Tibial nerve (tissue), 4 donors: Measurements from ENCODE around the gene GSTP1. TPM values are rescaled to one million over a fixed set of nuclear protein-coding genes. Genes with fewer than 3 reads are reported as not detected.
"Not testable (repeated sequence)": the region's sequence is repeated elsewhere in the genome, so short reads cannot be mapped to it uniquely, and the experiment has no call there.

Experiments
- DNase-seq, 2 donors: peaks; one replicate each; pipeline ENCODE4 v3.0.0-alpha.2; 2019; ENCODE audit warnings: low spot score in 2 of 2
- H3K27ac ChIP-seq, 4 donors: fragments of 200-600 bp; sonication (generic) in 3 of 4; one replicate each; pipeline ENCODE4 v1.5.1; 2017 to 2019; ENCODE audit warnings: mild to moderate bottlenecking in 1 of 4
- H3K27me3 ChIP-seq, 2 donors: fragments of 200-600 bp; sonication (generic) in 1 of 2; one replicate each; pipeline versions ENCODE4 v1.5.1 to v1.6.0; 2017 to 2019
- H3K36me3 ChIP-seq, 3 donors: fragments of 200-600 bp; sonication (generic); one replicate each; pipeline ENCODE4 v1.5.1; 2018 to 2019
- H3K4me1 ChIP-seq, 4 donors: fragments of 200-600 bp; sonication (generic) in 3 of 4; one replicate each; pipeline ENCODE4 v1.5.1; 2017 to 2019
- H3K4me3 ChIP-seq, 4 donors: fragments of 200-600 bp; sonication (generic) in 3 of 4; one replicate each; pipeline ENCODE4 v1.5.1; 2017 to 2019; ENCODE audit warnings: mild to moderate bottlenecking in 1 of 4, moderate library complexity in 1 of 4
- H3K9me3 ChIP-seq, 4 donors: fragments of 200-600 bp; sonication (generic) in 3 of 4; one replicate each; pipeline ENCODE4 v1.5.1; 2017 to 2019
- CTCF ChIP-seq, 5 experiments: fragments of 200-600 bp in 3 of 5; fragments of 450-650 bp in 2 of 5; sonication (generic) in 3 of 5; IDR thresholded peaks; one replicate each; pipeline ENCODE4 v1.5.1; 2016 to 2019; ENCODE audit warnings: antibody characterized with exemption in 5 of 5, mild to moderate bottlenecking in 3 of 5, moderate library complexity in 2 of 5
- EP300 ChIP-seq, 2 donors: sonication (generic); formaldehyde crosslinking; IDR thresholded peaks; one replicate each; pipeline ENCODE4 v1.6.1; 2017; ENCODE audit warnings: antibody characterized with exemption in 2 of 2, mild to moderate bottlenecking in 1 of 2
- POLR2A ChIP-seq, 2 donors: fragments of 450-650 bp; IDR thresholded peaks; one replicate each; pipeline ENCODE4 v1.6.1; 2017; ENCODE audit warnings: antibody characterized with exemption in 2 of 2, mild to moderate bottlenecking in 2 of 2, moderate library complexity in 2 of 2
- WGBS, 2 donors: methylation state at CpG; one replicate each; pipeline ENCODE4 v1.1.5; 2018; 5-methylcytosine and 5-hydroxymethylcytosine counted together
- total RNA-seq, 4 donors: library from RNA; depleted of rRNA; stranded (reverse); fragments of >200 nt; gene quantifications; one replicate each; pipeline ENCODE4 v1.1.0, GENCODE V29; 2016

Gene GSTP1
- total RNA-seq, 4 donors from 2014 or later, result 631 to 1,055 (median 774) TPM

DNA sequence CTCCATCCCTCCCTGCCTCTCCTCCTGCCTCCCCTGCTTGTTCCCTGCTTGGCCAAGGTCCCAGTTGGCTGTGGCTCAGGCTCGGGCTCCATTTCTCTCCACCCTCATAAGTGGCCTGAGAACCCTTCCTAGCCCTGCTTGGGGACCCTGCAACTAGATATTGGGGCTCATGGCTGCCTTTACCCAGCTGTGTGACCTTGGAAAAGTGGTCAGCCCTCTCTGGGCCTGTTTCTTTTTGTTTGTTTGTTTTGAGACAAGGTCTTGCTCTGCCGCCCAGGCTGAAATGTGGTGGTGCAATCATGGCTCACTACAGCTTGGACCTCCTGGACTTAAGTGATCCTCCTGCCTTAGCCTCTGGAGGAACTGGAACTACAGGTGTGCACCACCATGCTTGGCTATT is 40.0 kb upstream of the GSTP1 start:
- 49 to 55% methylated on average over 2 of the region's 2 CpGs for WGBS, 2 donors
- no peaks in the 10 kb centered on the region for H3K9me3 ChIP-seq
- no peaks in the 10 kb centered on the region for H3K36me3 ChIP-seq
- no peaks in the 10 kb centered on the region for H3K27me3 ChIP-seq
- DNase-seq, result no peak
- H3K27ac ChIP-seq, result peak overlapping the region in 1 of 4 donors; percentile 46
- H3K4me3 ChIP-seq, result no peak overlapping the region
- no peak for TF ChIP-seq POLR2A (IDR thresholded peaks at IDR 0.05)
- H3K4me1 ChIP-seq, result peaks cover 0 to 10% (median 3%) of the 10 kb centered on the region in 4 donors

- Histone ChIP-seq H3K27ac (peak overlapping the region in 2 of 4 donors; percentile 52 to 70), H3K9me3 (no peaks in the 10 kb centered on the region), H3K27me3 (no peaks in the 10 kb centered on the region), H3K4me1 (peaks cover 0 to 10% (median 3%) of the 10 kb centered on the region in 4 donors), H3K4me3 (no peak overlapping the region), H3K36me3 (no peaks in the 10 kb centered on the region)
- TF ChIP-seq EP300 (IDR thresholded peaks at IDR 0.05), result no peak
- TF ChIP-seq CTCF (IDR thresholded peaks at IDR 0.05), result no peak
- no peak for TF ChIP-seq POLR2A (IDR thresholded peaks at IDR 0.05)
- 44 to 48% methylated on average over 10 of the region's 10 CpGs for WGBS, 2 donors
- no peak for DNase-seq
Measured at GRCh38 chr11:67544616-67545242, 38.9 kb upstream of the GSTP1 start.

DNA sequence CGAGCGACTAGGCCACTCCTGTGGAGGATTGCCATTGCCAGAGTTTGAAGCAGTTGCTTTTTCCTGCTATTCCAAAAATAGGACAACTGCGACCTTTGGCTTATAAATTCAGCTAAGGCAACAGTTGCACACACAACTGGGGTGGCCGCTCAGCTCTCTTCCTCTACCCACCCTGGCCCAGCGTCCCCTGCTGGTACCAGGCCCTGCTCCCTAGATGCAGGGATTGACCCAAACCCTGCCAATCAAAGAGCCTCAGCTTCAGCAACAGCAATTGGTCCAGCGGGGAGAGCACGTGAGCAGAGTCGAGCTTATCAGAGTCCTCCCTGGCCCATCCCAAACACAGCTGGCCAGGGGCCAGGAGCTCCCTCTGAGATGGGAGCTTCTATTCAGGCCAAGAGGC is 38.3 kb upstream of the GSTP1 start:
- Histone ChIP-seq H3K4me1 (peaks cover 0 to 10% (median 3%) of the 10 kb centered on the region in 4 donors), H3K36me3 (no peaks in the 10 kb centered on the region), H3K4me3 (no peak overlapping the region), H3K27ac (peak overlapping the region in 2 of 4 donors; percentile 25 to 70), H3K9me3 (no peaks in the 10 kb centered on the region), H3K27me3 (no peaks in the 10 kb centered on the region)
- WGBS, 2 donors, result 18 to 51% methylated on average over 8 of the region's 8 CpGs
- DNase-seq, result no peak
- no peak for TF ChIP-seq CTCF (IDR thresholded peaks at IDR 0.05)

GRCh38 chr11:67548112-67548511 is 35.5 kb upstream of the GSTP1 start:
- not testable (repeated sequence) for DNase-seq, H3K9me3 ChIP-seq, H3K4me1 ChIP-seq, H3K27ac ChIP-seq, H3K4me3 ChIP-seq, H3K27me3 ChIP-seq, H3K36me3 ChIP-seq
- 92 to 93% methylated on average over 4 of the region's 4 CpGs for WGBS, 2 donors

DNA sequence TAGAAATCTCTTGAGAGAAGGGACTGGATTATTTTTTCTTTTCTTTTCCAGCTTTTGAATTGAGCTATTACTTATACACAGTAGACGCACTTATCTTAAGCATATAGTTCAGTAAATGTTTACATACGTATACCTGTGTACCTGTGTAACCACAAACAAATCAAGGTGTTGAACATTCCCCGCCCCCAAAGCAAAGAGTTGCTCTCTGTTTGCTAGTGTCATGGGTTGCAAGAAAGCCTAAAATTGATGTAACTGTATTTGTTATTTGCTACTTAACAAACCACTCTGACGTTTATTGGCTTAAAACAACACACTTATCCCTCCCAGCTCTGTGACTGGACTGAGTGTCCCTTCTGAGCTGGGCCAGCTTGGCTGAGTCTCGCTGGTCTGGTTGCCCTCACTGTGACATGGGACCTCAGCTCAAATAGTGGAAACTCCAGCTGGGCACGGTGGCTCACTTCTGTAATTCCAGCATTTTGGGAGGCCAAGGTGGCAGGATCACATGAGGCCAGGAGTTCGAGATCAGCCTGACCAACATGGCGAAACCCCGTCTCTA is 35.0 kb upstream of the GSTP1 start:
- Histone ChIP-seq H3K4me3 (no peak overlapping the region), H3K4me1 (peaks cover 0 to 10% (median 3%) of the 10 kb centered on the region in 4 donors), H3K36me3 (no peaks in the 10 kb centered on the region), H3K27me3 (no peaks in the 10 kb centered on the region), H3K9me3 (no peaks in the 10 kb centered on the region), H3K27ac (no peak overlapping the region)
- no peak for DNase-seq
- 86 to 91% methylated on average over 9 of the region's 9 CpGs for WGBS, 2 donors
- TF ChIP-seq POLR2A (IDR thresholded peaks at IDR 0.05) (no peak), EP300 (IDR thresholded peaks at IDR 0.05) (no peak), CTCF (IDR thresholded peaks at IDR 0.05) (no peak)

DNA sequence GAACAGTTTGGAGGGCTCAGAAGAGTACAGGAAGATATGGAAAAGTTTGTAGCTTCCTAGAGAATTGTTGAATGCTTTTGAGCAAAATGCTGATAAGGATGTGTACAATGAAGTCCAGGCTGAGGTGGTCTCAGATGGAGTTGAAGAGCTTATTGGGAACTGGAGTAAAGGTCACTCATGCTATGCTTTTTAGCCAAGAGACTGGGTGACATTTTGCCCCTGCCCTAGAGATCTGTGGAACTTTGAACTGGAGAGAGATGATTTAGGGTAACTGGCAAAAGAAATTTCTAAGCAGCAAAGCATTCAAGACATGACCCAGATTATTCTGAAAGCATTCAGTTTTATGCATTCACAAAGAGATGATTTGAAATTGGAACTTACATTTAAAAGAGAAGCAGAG is 32.5 kb upstream of the GSTP1 start:
- Histone ChIP-seq H3K36me3 (no peaks in the 10 kb centered on the region), H3K4me1 (no peaks in the 10 kb centered on the region), H3K4me3 (no peak overlapping the region), H3K27me3 (no peaks in the 10 kb centered on the region), H3K27ac (no peak overlapping the region), H3K9me3 (no peaks in the 10 kb centered on the region)
- DNase-seq, result no peak
- TF ChIP-seq EP300 (IDR thresholded peaks at IDR 0.05), result no peak
- no peak for TF ChIP-seq CTCF (IDR thresholded peaks at IDR 0.05)
- no peak for TF ChIP-seq POLR2A (IDR thresholded peaks at IDR 0.05)

DNA sequence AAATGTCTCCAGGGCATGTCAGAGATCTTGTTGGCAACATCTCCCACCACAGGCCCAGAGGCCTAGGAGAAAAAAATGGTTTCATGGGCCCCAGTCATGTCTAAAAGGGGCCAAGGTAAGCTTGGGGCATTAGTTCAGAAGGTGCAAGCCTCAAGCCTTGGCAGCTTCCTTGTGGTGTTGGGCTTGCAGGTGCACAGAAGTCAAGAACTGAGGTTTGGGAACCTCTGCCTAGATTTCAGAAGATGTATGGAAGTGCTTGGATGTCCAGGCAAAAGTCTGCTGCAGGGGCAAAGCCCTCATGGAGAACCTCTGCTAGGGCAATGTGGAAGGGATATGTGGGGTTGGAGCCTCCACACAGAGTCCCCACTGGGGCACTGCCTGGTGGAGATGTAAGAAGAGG is 31.9 kb upstream of the GSTP1 start:
- not testable (repeated sequence) for H3K27ac ChIP-seq, H3K27me3 ChIP-seq, H3K36me3 ChIP-seq, DNase-seq, H3K9me3 ChIP-seq, H3K4me3 ChIP-seq, H3K4me1 ChIP-seq
